DMS53 treated with DMSO at 0.1 percent for 48 hours (cell line): ENCODE results near the gene BABAM2.

Experiments
- DNase-seq: peaks from one replicate; lab custom pipeline; 2025; ENCODE audit not compliant: unreplicated experiment; lab: John Stamatoyannopoulos, UW

BABAM2 gene

DNA sequence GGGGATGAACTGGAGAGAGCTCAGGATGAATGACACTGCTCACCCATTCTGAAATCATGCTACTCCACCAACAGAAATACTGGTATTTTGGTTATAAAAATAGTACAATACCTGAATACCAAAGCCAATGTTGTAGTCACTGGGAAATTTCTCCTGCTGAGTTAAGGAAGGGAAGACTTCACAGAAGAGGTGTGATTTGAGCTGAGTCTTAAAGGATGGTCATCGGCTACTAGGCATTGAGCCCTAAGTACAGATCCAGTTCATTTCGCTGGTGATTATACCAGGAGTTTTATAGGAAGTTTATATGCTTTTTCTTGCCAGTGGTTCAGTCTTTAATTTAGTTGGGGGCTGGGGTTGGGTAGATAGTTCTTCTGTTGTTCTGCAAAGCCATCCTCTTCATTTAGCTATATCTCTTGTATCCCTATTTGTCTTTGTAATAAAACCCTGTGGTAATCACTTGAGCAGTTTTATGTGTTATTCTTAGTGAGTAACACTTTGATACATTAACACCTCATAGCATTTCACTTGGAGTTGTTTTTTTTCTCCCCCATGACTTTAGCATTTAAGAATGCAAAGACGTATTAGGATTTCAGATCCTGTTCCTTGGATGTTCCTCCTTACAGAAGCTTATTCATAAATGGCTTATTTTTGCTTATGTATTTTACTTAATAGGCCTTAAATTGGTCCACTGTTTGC is 262.2 kb downstream of the BABAM2 start:
- DNase-seq: no peak

DNA sequence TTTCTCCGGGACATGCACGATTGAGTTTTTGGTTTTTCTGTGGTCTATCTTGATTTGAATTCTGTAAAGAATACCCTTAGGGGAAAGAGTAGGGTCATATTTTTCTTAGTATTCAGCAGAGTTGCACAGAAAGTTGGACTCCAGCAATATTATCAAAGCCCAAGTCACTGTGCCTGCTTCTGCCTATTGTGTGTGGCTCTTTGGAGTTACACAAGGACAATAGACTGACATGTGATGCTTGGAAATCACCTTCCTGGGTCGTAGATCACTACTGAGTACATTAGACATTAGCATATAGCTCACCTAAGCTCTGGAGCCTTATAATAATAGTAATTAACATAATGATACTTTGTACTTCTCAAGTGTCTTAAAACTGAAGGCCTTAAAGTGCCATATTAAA is 263.3 kb downstream of the BABAM2 start:
- DNase-seq: no peak

DNA sequence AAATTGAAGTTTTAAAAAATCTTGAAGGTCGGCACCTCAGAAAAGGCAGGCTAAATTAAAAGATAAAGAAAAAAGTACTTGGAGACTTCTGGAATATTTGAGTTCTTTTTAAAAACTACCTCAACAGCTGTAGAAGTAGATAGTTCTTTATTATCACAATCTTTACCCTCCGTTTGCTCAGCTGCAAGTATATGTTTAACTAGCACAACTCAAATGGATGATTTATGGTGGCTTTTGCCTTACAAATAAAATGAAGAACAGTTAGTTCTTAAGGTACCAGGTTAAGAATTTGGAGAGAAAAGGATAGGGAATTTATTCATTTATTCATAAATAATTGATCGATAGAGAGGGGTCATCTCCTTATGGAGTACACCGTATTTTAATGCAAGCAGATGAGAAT is 264.6 kb downstream of the BABAM2 start:
- no peak for DNase-seq

DNA sequence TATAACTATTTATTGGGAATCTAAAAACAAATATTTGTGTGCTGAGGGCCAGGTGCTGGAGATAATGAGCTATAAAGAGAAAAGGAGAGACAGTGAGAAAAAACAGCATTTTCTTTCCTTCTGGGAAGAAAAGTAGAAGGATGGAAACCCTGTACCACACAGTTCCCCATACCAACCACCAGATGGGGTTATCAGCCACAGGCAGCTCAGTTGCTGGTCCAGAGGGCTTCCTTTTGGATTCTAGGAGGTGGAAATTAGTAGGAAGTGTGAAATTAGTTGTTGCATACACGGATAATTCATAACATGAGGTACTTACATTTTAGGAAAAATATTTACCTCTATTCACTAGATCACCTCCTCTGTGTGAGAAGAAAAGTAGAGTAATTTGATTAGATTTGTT is 265.1 kb downstream of the BABAM2 start:
- DNase-seq: no peak

DNA sequence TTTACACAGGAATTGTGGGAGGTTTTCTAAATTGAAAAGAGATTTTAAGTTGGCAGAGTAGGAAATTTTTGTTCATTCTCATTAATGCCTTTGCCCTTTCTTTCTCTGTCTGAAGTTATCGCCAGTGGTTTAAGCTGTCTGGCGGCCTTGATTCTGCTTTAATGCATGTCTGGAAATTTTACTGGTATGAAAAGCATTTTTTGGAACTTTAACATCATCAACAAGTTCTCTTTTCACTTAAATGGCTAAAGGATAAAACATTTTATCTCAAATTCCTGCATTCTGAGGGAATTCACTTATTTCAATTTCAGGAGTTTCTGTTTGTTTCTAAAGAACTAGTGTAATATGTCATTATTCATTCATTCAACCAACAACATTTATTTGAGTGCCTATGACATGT is 268.3 kb downstream of the BABAM2 start:
- no peak for DNase-seq

DNA sequence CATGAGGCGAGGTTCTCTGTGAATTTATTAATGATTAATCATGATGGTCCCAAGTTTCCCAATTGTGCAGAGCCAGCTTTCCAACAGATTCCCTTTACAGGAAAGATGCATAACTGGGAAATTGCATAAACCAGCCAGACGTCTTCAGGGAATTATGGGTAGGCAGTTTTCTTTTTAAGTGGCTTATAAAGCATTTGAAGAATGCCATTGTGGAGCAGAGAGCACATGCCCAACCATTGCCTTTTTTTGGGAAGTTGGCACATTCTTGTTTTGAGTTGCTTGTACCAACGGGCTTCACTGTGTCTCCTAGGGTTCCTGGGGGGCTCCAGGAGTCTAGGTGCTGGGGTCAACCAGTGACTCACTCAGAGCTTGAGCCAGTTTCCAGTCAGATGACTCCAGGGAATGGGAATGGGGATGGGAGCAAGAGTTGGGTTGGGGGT is 270.5 kb downstream of the BABAM2 start:
- DNase-seq: no peak

DNA sequence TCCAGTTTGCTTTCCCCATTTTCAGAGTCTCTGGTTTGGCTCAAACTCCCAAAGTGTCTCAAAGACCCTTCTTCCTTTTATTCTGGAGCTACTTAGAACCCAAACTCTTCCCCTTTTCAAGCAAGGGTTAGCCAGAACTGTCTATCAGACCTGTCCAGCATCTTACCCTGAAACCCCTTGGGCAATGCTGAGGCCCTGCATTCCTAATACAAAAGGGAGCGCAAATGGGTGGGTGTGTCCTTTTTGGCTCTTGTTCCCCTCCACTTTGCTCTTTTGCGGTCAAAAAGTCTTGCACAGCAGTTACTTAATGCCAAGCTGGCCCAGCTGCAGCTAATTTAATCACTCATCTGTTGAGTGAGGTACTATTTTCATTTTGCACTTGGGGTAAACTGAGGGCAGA is 270.9 kb downstream of the BABAM2 start:
- DNase-seq: no peak

DNA sequence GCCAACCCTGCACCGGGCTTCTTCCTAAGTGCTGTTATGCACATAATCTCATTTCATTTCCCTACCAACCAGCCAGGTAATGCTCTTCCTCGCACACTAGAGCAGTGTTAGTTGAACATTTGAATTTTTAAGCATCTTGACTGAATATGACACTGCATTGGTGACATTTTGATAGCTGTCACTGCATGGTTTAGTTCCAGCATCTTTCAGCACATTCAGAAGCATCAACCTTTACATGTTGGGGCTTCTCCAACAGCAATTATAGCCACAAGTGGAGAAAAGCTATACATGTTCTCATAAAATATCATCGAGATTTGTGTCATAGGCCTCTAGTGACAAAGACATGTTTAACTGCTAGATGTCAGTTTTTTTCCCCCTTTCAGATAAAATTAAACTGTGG is 272.0 kb downstream of the BABAM2 start:
- no peak for DNase-seq

DNA sequence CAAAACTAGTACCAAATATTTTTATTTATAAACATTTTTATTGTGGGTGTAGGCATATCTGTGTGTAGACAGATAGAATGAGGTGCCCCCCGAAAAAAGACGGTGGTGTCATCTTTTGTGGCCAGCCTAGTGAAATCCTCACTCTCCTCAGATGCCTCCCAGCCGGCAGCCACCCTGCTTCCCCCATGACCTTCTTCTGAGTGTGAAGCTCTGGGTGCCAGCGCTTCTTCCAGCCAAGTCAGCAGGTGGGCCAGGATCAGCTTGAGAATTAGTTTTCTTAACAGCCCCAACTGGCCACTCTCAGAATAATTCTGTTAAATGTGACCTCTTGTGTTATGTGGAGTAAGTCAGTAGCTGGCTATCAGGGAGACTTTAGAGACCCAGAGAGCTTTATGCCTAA is 272.5 kb downstream of the BABAM2 start:
- no peak for DNase-seq

DNA sequence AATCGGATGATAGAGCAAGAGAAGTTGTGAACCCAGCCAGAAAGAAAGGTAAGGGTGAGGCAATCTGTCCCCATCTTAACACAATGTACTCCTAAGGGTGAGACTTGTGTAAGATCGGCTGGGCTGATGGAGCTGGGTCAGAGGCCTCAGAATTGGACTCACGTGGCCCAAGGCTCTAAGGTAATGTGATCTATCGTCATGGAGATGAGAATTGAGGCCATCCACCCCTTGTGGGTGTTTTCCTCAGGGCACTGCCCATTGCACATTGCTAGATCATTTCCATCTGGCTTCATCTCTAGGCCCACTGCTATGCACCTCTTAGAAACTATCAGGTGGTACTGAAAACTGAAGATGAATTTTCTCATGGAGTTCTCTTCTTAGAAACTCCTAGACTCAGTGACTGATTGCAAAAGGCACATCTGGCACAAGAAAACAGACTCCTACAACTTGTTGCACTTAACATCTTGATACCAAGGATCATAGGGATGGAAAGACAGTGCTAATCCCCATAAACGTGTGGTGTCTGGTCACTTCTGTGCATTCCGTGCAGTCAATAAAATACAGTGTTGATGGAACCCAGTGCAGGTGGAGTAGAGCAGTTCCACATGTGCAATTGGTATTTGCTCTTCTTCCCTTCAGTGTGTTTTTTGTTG is 273.2 kb downstream of the BABAM2 start:
- DNase-seq: no peak

DNA sequence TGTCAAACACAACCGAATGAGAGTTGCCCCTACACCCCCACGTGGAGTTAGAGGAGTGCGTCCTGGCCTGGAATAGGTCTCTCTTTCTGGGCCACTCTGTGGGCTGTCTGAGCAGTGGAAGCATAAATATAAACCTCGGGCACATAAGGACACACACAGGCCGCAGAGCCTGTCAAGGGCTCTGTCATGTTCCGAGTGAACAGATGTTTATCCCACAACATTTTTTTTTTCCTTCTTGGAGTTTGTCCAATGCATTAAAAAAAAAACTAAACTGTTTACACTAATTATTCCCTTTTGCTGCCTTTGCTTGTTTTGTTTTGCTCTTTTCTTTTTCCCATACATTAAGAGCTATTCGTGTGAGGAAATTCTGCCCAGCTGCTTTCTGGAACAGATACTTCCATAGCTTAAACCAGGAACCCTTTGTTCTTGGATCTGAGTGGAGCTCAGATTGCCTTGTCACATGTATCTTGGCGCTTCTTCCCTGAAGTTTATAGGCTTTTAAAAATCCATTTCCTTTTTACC is 273.8 kb downstream of the BABAM2 start:
- DNase-seq: no peak

DNA sequence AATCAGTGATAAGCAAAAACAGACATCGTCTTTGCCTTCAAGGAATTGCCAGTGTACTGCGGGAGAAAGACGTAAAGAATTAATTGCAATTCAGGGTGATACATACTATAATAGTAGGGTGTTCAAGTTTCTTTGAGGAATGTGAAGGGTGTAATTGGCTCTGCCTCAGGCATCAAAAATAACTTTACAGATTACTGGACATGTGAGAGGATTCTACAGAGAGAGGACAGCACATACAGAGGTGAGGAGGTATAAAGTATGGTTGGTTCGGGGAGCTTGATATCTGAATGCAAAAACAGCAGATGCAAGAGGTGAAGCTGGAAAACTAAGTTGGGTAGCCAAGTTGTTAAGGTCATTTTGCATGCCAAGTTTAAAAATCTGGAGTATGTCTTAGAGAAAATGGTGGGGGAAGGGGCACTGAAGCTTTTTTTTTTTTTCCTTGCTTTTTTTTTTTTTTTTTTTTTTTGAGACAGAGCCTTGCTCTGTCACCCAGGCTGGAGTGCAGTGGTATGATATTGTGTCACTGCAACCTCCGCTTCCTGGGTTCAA is 274.6 kb downstream of the BABAM2 start:
- DNase-seq: no peak

DNA sequence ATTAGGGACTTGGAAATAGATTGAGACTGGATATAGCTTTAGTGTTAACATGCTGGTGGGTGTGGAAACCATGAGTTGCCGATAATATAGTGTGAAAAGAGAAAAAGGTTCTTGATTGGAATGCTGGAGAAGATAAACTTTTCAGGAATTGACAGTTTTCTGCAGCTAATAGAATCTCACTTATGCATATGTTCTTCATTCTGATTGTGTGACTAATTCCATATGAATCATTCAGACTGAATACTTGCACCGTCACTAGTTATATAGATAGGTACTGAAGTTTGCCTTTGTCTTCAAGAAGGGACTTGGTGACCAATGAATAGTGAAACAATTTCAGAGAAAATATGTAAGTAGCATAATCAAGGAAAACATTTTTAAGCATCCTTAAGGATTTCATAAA is 276.4 kb downstream of the BABAM2 start:
- DNase-seq: no peak

DNA sequence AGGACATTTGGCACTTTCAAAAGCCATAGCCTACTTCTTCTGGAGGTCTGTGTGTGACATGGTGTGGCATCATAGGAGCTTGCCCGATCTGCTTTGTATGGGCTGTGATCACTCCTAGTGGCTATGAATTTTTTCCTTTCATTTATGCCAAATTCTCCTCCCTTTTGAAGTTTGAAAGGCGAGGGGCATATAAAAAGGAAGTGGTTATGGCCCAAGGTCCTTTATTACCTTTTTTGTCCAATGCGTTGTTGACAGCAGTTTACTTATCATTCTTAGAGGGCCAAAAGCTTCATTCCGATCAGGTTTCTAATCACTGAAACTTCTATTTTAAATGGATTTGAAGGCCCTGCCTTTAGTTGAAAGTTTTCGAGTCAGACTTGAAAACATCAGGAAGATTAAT is 277.8 kb downstream of the BABAM2 start:
- DNase-seq: no peak

DNA sequence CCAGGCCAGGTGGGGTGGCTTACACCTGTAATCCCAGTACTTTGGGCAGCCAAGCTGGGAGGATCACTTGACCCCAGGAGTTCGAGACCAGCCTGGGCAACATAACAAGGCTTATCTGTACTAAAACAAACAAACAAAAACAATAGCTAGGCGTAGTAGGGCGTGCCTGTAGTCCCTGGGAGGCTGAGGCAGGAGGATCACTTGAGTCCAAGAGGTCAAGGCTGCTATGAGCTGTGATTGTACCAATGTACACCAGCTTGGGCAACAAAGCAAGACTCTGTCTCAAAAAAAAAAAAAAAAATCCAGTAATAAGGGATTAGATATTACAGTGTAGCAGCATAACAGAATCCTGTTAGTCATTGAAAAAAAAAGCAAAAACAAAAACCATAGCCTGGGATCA is 279.0 kb downstream of the BABAM2 start:
- no peak for DNase-seq

DNA sequence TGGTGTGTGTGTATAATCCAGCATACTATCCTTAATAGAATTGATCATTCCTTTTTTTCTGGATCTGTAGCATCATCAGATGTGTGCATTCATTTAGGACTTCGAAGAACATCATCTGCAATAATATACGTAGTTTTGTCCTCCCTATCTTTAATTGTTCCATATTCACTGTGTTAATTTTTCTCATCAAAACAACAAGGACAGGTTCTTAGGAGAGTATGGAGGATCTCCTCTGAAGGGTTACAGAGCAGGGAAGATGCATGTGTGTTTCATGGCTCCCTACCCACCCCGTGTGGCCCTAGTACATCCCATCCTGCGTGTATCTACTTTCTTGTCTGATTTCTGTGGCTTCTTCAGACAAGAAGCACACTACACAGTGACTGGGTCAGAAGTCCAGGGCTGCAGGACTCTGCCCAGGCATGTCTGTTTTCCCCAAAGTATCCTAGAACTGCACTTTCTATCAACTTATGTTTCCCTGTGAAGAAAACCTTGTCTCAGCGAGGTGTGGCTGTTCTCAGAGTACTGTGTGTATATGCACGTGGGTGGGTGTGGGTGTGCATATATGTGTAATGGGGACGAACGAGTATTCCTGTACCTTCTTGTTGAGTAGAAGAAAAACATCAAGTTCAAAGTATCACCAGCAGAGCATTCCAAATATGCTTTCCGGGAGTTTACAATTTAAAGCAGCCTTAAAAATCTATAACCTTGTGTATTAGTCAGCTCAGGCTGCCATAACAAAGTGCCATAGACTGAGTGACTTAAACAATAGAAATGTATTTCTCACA is 281.8 kb downstream of the BABAM2 start:
- DNase-seq: no peak

DNA sequence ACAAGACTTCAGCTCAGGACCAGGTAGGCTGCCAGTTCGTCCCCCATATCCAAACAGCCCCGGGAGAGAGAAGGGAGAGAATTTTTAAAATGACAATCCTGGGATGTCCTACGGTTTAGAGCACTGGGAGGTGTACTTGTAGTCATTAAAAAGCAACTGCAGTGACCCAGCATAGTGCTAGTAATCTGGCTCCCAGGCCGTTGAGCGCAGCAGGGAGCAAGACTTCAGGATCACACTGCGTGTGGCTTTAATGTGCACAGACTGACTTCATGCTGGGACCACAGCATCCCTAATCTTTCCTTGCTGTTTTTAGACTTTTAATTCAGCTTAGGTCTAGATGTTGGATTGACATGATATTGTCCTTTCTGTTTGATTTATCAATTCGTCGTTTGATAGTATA is 282.8 kb downstream of the BABAM2 start:
- DNase-seq: no peak

DNA sequence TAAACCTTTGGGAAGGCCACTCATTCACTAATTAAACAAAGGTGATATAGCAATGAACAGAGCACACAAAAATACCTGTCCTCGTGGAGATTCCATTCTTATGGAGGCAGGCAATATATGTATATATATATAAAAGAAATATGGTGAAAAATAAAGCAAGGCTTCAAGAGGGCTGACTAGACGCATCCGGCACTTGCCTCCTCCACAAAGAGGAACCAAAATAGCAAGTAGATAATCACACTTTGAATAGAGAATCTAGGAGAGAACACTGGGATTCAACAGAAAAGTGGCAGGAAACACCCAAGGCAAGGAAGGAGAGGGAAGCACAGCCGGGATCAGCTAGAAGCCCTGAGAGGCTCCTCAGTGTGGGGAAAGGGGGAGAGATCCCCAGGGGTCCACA is 283.7 kb downstream of the BABAM2 start:
- DNase-seq: no peak

DNA sequence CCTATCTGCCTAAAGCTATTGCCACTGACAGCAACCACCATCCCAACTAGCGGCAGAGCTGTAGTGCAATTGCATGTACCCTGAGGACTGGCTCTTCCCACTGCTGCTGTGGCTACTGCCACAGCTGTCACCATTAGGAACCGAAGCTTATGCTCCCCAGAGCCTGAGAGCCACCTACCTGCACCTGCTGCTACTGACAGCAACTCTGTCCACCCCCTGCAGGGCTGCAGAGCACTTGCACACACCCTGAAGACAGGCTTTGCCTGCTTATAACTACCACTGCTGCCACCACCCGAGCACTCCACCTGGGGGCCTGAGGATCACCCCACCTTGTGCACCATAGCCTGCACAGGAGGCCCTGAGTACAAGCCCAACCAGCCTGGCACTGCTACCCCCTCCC is 284.5 kb downstream of the BABAM2 start:
- DNase-seq: no peak

DNA sequence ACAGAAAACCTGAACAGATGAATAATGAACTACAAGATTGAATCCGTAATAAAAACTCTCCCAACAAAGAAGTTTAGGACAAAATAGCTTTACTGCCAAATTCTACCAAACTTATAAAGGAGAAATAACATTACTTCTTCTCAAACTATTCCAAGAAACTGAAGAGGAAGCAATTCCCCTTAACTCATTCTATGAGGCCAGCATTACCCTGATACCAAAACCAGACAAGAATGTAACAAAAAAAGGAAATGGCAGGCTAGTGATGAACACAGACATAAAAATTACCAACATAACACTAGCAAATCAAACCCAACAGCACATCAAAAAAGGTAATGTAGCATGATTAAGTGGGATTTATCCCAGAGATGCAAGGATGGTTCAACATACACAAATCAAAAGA is 288.4 kb downstream of the BABAM2 start:
- no peak for DNase-seq

DNA sequence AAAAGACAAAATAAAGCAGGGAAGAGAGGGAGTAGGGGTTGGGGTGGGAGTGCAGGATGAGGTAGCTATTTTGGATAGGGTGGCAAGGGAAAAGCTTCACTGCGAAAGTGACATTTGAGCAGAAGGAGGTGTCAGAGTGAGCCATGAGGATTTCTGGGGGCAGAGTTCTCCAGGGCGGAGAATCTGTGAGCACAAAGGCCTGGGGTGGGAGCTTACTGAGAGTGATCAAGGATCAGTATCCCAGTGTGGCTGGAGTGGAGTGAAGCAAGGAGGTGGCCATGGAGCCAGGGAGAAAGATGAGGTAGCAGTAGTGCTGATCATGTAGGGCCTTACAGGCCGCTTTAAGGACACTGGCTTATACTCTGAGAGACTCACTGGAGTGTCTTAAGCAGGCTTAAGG is 291.3 kb downstream of the BABAM2 start:
- DNase-seq: no peak

DNA sequence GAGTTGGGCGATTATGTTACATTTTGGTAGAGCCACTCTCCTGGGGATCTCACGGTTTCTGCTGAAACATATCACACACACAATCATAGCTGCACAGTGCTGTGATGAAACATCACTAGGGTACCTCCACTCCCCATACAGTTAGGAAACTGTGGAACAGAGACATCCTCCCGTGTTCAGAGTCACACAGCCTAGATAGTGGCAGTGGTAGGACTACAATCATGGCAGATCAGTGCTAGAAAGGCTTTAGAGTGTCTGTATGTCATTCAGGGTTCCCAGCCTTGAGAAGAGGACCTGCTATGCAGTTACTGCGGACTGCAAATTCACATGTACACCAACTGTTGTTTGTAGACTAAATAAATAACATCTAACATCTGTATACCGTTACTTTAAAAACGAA is 291.8 kb downstream of the BABAM2 start:
- no peak for DNase-seq
